Panc1 (cell line): Measurements from ENCODE around the gene FCAMR. TPM values are rescaled to one million over a fixed set of nuclear protein-coding genes. Genes with fewer than 3 reads are reported as not detected.

ENCODE experiments used
- ATAC-seq: fragments of 200-7000 bp; cut with Tn5 transposase; 2 replicates; pipeline ENCODE4 v1.9.1; 2020; ENCODE audit warnings: mild to moderate bottlenecking, moderate library complexity
- BruUV-seq: library from RNA; stranded (reverse); fragments of 400-500 nt; replicated peaks from 2 replicates; lab custom pipeline; 2021; lab: Mats Ljungman, UMichigan
- CTCF ChIA-PET: fragments of 300-600 bp; sonication (Branson Sonifier 250); formaldehyde crosslinking; loops from one replicate; lab custom pipeline; 2022; ENCODE audit warnings: antibody characterized with exemption; lab: Charles Lee
- POLR2A ChIA-PET: fragments of 300-600 bp; sonication (Branson Sonifier 250); formaldehyde crosslinking; loops from one replicate; lab custom pipeline; 2022; ENCODE audit warnings: antibody characterized with exemption; lab: Charles Lee
- DNase-seq: peaks from one replicate; pipeline ENCODE4 v3.0.0-alpha.2; 2010; ENCODE audit warnings: low read depth, low spot score
- H3K27ac ChIP-seq: 2 replicates; pipeline ENCODE4 v1.5.1; 2011; ENCODE audit warnings: mild to moderate bottlenecking, low read length, inconsistent platforms
- H3K27me3 ChIP-seq: fragments of 200-500 bp; sonication (Bioruptor generic); 2 replicates; pipeline ENCODE4 v1.6.0; 2014; ENCODE audit warnings: low read length, inconsistent platforms; ENCODE audit not compliant: control insufficient read depth, insufficient read depth
- H3K36me3 ChIP-seq: fragments of 200-500 bp; sonication (Bioruptor generic); 2 replicates; pipeline ENCODE4 v1.5.1; 2014; ENCODE audit warnings: inconsistent platforms, mild to moderate bottlenecking, low read length, moderate library complexity; ENCODE audit not compliant: control insufficient read depth, insufficient read depth
- H3K4me1 ChIP-seq: 2 replicates; pipeline ENCODE4 v1.5.1; 2011; ENCODE audit warnings: inconsistent platforms, mild to moderate bottlenecking, low read length, moderate library complexity; ENCODE audit not compliant: control insufficient read depth, insufficient read depth
- H3K4me3 ChIP-seq, 2 experiments: 2 replicates each; pipeline ENCODE4 v1.5.1; 2011 to 2012; ENCODE audit warnings: low read depth in 2 of 2, low read length in 2 of 2, mild to moderate bottlenecking in 2 of 2, inconsistent platforms in 1 of 2, moderate library complexity in 1 of 2
- H3K9me3 ChIP-seq: fragments of 200-500 bp; sonication (Bioruptor generic); 2 replicates; pipeline ENCODE4 v1.5.1; 2014; ENCODE audit warnings: low read depth, mild to moderate bottlenecking, inconsistent platforms, low read length, moderate library complexity; ENCODE audit not compliant: control insufficient read depth, insufficient read depth
- POLR2AphosphoS5 ChIP-seq: IDR thresholded peaks from 2 replicates; pipeline ENCODE4 v1.6.1; 2012; ENCODE audit warnings: mild to moderate bottlenecking, low read depth, low read length, moderate library complexity
- SIN3A ChIP-seq: IDR thresholded peaks from 2 replicates; pipeline ENCODE4 v1.6.1; 2012; ENCODE audit warnings: low read depth, mild to moderate bottlenecking, low read length, moderate library complexity, borderline replicate concordance; ENCODE audit not compliant: insufficient read depth
- TCF7L2 ChIP-seq: IDR thresholded peaks from 2 replicates; pipeline ENCODE4 v1.6.1; 2011; ENCODE audit warnings: mild to moderate bottlenecking, low read depth, low read length, inconsistent platforms
- in situ Hi-C: cut with HindIII; loops from 2 replicates; pipeline ENCODE4 v1.10.0; 2016; ENCODE audit warnings: low sequenced_read_pairs, low pct_unique_long_range_greater_than_20kb
- intact Hi-C: fragments of 100-400 bp; cut with micrococcal nuclease; formaldehyde crosslinking; loops from one replicate; pipeline ENCODE4 v1.10.0; 2022; ENCODE audit not compliant: unreplicated experiment
- total RNA-seq: library from RNA; stranded (reverse); gene quantifications from one replicate; pipeline ENCODE4 v1.2.1, GENCODE V29; 2021; ENCODE audit not compliant: unreplicated experiment
- TF ChIP-seq, protein P1 (sequence below): fragments of 450-650 bp; IDR thresholded peaks from 2 replicates; pipeline ENCODE4 v1.5.1; 2017; ENCODE audit warnings: mild to moderate bottlenecking
- TF ChIP-seq, protein P2 (sequence below), 2 experiments: IDR thresholded peaks; 2 replicates each; pipeline ENCODE4 v1.6.1; 2011 to 2012; ENCODE audit warnings: low read depth in 2 of 2, control low read depth in 1 of 2, low read length in 1 of 2, mild to moderate bottlenecking in 1 of 2, moderate library complexity in 1 of 2; ENCODE audit not compliant: insufficient read depth in 1 of 2

FCAMR gene
- total RNA-seq, 1 experiment from 2014 or later = not detected

DNA sequence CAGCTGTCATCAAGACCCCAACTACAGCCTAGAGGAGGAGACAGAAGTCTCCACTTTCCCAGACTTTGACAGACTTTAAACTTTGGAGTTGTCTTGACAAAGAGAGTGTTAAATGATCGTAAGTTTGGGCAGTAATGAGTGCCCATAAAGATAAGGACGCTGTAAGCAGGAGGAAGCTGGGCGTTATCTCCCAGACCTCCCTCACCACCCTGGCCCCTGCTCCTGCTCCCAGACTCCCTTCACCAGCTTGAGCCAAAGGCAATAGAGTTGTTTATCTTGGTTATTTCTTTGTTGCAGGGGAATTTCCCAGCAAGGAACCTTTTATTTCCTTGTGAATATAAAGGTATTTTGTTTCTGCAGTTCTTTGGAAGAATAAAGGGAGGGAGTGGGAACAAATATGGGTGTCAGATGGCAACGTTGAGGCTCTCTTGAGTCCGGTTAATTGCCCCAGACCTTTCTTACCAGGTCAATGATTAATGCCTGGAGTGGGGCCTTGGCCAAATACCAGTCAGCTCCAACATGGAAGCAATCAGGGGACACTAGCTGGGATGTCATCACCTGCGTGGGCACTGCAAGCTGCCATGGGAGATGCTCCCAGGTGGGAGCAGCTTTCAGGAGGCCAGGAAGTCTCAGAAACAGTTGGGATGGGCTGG, 28.4 kb downstream of the FCAMR start:
- POLR2A ChIA-PET = interaction anchor here (0.6 to 0.8 kb wide), 2 partner anchors 11 to 107 kb away, joined by 3 to 5 read pairs; no protein-coding TSS in a partner anchor
- ATAC-seq = no peak
- no peaks in the 10 kb centered on the region for H3K4me1 ChIP-seq
- in situ Hi-C loops (no loop called here), intact Hi-C loops (no loop called here)
- CTCF ChIA-PET = interaction anchor here (0.5 kb wide), 2 partner anchors 165 to 176 kb away, joined by 4 to 14 read pairs; no protein-coding TSS in a partner anchor
- no peak overlapping the region for H3K27ac ChIP-seq
- no peaks in the 10 kb centered on the region for H3K36me3 ChIP-seq
- TF ChIP-seq SIN3A (no peak), TCF7L2 (no peak), POLR2AphosphoS5 (no peak)
- TF ChIP-seq, protein P1, sequence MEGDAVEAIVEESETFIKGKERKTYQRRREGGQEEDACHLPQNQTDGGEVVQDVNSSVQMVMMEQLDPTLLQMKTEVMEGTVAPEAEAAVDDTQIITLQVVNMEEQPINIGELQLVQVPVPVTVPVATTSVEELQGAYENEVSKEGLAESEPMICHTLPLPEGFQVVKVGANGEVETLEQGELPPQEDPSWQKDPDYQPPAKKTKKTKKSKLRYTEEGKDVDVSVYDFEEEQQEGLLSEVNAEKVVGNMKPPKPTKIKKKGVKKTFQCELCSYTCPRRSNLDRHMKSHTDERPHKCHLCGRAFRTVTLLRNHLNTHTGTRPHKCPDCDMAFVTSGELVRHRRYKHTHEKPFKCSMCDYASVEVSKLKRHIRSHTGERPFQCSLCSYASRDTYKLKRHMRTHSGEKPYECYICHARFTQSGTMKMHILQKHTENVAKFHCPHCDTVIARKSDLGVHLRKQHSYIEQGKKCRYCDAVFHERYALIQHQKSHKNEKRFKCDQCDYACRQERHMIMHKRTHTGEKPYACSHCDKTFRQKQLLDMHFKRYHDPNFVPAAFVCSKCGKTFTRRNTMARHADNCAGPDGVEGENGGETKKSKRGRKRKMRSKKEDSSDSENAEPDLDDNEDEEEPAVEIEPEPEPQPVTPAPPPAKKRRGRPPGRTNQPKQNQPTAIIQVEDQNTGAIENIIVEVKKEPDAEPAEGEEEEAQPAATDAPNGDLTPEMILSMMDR = no peak
- TF ChIP-seq, protein P2, sequence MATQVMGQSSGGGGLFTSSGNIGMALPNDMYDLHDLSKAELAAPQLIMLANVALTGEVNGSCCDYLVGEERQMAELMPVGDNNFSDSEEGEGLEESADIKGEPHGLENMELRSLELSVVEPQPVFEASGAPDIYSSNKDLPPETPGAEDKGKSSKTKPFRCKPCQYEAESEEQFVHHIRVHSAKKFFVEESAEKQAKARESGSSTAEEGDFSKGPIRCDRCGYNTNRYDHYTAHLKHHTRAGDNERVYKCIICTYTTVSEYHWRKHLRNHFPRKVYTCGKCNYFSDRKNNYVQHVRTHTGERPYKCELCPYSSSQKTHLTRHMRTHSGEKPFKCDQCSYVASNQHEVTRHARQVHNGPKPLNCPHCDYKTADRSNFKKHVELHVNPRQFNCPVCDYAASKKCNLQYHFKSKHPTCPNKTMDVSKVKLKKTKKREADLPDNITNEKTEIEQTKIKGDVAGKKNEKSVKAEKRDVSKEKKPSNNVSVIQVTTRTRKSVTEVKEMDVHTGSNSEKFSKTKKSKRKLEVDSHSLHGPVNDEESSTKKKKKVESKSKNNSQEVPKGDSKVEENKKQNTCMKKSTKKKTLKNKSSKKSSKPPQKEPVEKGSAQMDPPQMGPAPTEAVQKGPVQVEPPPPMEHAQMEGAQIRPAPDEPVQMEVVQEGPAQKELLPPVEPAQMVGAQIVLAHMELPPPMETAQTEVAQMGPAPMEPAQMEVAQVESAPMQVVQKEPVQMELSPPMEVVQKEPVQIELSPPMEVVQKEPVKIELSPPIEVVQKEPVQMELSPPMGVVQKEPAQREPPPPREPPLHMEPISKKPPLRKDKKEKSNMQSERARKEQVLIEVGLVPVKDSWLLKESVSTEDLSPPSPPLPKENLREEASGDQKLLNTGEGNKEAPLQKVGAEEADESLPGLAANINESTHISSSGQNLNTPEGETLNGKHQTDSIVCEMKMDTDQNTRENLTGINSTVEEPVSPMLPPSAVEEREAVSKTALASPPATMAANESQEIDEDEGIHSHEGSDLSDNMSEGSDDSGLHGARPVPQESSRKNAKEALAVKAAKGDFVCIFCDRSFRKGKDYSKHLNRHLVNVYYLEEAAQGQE (IDR thresholded peaks at IDR 0.05; ENCODE audit: insufficient read depth in 1 of 2, low read depth in 2 of 2, low read length in 1 of 2) = no peak
- no peaks in the 10 kb centered on the region for H3K9me3 ChIP-seq
- no peak for DNase-seq
- peaks cover 4% of the 10 kb centered on the region; the same call in 1 of the 2 replicates for H3K27me3 ChIP-seq
- no peak overlapping the region for H3K4me3 ChIP-seq
- BruUV-seq = no TSS peak

DNA sequence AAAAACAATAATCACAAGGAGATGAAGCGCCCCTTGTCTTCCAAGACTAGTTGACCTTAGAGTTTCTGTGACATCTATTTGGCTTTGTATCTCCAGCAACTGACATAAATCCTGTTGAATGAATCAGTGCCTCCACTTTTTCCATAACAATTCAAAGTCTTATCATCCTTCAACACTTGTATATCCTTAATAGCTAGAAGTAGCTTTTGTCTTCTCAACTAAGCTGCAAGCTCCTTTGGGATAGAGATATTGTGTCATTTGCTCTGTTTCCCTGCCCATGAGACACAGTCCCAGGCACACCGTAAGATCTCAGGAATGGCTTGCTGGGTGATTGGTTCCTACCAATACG, 29.7 kb downstream of the FCAMR start:
- intact Hi-C loops = no loop called here
- DNase-seq (no peak), ATAC-seq (no peak)
- in situ Hi-C loops = no loop called here
- no peaks in the 10 kb centered on the region for H3K36me3 ChIP-seq
- H3K27ac ChIP-seq = no peak overlapping the region
- H3K4me1 ChIP-seq = no peaks in the 10 kb centered on the region
- ChIA-PET POLR2A (no interaction called here), CTCF (no interaction called here)
- no peak overlapping the region for H3K4me3 ChIP-seq
- TF ChIP-seq TCF7L2 (no peak), POLR2AphosphoS5 (no peak), SIN3A (no peak)
- TF ChIP-seq, protein P2 (IDR thresholded peaks at IDR 0.05; ENCODE audit: insufficient read depth in 1 of 2, low read depth in 2 of 2, low read length in 1 of 2) = no peak
- TF ChIP-seq, protein P1 = no peak
- no TSS peak for BruUV-seq
- no peaks in the 10 kb centered on the region for H3K9me3 ChIP-seq
- H3K27me3 ChIP-seq = peaks cover 4% of the 10 kb centered on the region; the same call in 1 of the 2 replicates
